ENCODE measurements around the gene SNRPF.
"Not testable (repeated sequence)": the region's sequence is repeated elsewhere in the genome, so short reads cannot be mapped to it uniquely, and the experiment has no call there.

Gene SNRPF

GRCh38 chr12:95858451-95859343 lies at the start of gene SNRPF:
TSS of gene SNRPF (plus strand) at chr12:95858952. CDS start at chr12:95859074, 122 bp downstream.
- TF ChIP-seq EZH2 (IDR thresholded peaks at IDR 0.05), result no peak
- TF ChIP-seq POLR2AphosphoS5 (IDR thresholded peaks at IDR 0.05; ENCODE audit: borderline replicate concordance, low read depth, low read length), result peak; percentile 97
- no peak for TF ChIP-seq FOXP2 (optimal IDR thresholded peaks at IDR 0.05; ENCODE audit: control extremely low read depth, extremely low read length, insufficient read depth)

GRCh38 chr12:95809000-95809680 lies 49.6 kb upstream of the SNRPF start:
- H3K27ac ChIP-seq, result no peak overlapping the region
- no peaks in the 10 kb centered on the region for H3K9me3 ChIP-seq (ENCODE audit: low read depth, low read length)
- TF ChIP-seq POLR2AphosphoS5 (IDR thresholded peaks at IDR 0.05; ENCODE audit: borderline replicate concordance, low read depth, low read length) (no peak), EZH2 (IDR thresholded peaks at IDR 0.05) (no peak), FOXP2 (optimal IDR thresholded peaks at IDR 0.05; ENCODE audit: control extremely low read depth, extremely low read length, insufficient read depth) (no peak)
- H3K36me3 ChIP-seq (ENCODE audit: insufficient read depth, low read length), result no peaks in the 10 kb centered on the region
- H3K9ac ChIP-seq (ENCODE audit: insufficient read length), result no peak overlapping the region
- DNase-seq (ENCODE audit: low read depth, low spot score), result no peak
- no peak overlapping the region for H3K4me3 ChIP-seq

More at GRCh38 chr12:95858451-95859343, at the start of gene SNRPF:
- Histone ChIP-seq H3K9me3 (ENCODE audit: low read depth, low read length) (peaks cover 9% of the 10 kb centered on the region), H3K4me3 (peak within 1 kb of the TSS; percentile 97), H3K9ac (ENCODE audit: insufficient read length) (peak within 1 kb of the TSS; percentile 95), H3K27ac (peak within 1 kb of the TSS; percentile 70), H3K36me3 (ENCODE audit: insufficient read depth, low read length) (peaks cover 37% of the 10 kb centered on the region)
- peak; percentile 88 for DNase-seq (ENCODE audit: low read depth, low spot score)

GRCh38 chr12:95810411-95810810 lies 48.3 kb upstream of the SNRPF start:
- Histone ChIP-seq H3K9me3 (ENCODE audit: low read depth, low read length) (no peaks in the 10 kb centered on the region), H3K9ac (ENCODE audit: insufficient read length) (no peak overlapping the region), H3K36me3 (ENCODE audit: insufficient read depth, low read length) (no peaks in the 10 kb centered on the region), H3K4me3 (no peak overlapping the region), H3K27ac (no peak overlapping the region)
- TF ChIP-seq POLR2AphosphoS5 (IDR thresholded peaks at IDR 0.05; ENCODE audit: borderline replicate concordance, low read depth, low read length) (no peak), EZH2 (IDR thresholded peaks at IDR 0.05) (no peak)
- no peak for DNase-seq (ENCODE audit: low read depth, low spot score)

GRCh38 chr12:95812155-95812554 lies 46.6 kb upstream of the SNRPF start:
- not testable (repeated sequence) for DNase-seq (ENCODE audit: low read depth, low spot score); H3K36me3 ChIP-seq (ENCODE audit: insufficient read depth, low read length); H3K9ac ChIP-seq (ENCODE audit: insufficient read length); H3K4me3 ChIP-seq; H3K9me3 ChIP-seq (ENCODE audit: low read depth, low read length); H3K27ac ChIP-seq

GRCh38 chr12:95815632-95816212 lies 43.0 kb upstream of the SNRPF start:
- DNase-seq (ENCODE audit: low read depth, low spot score), result no peak
- no peaks in the 10 kb centered on the region for H3K36me3 ChIP-seq (ENCODE audit: insufficient read depth, low read length)
- no peak overlapping the region for H3K9ac ChIP-seq (ENCODE audit: insufficient read length)

GRCh38 chr12:95820096-95820703 lies 38.6 kb upstream of the SNRPF start:
- Histone ChIP-seq H3K27ac (no peak overlapping the region), H3K4me3 (no peak overlapping the region), H3K36me3 (ENCODE audit: insufficient read depth, low read length) (no peaks in the 10 kb centered on the region), H3K9ac (ENCODE audit: insufficient read length) (no peak overlapping the region), H3K9me3 (ENCODE audit: low read depth, low read length) (no peaks in the 10 kb centered on the region)
- no peak for DNase-seq (ENCODE audit: low read depth, low spot score)
- TF ChIP-seq FOXP2 (optimal IDR thresholded peaks at IDR 0.05; ENCODE audit: control extremely low read depth, extremely low read length, insufficient read depth), result no peak

More at GRCh38 chr12:95815632-95816212, 43.0 kb upstream of the SNRPF start:
- TF ChIP-seq EZH2 (IDR thresholded peaks at IDR 0.05) (no peak), POLR2AphosphoS5 (IDR thresholded peaks at IDR 0.05; ENCODE audit: borderline replicate concordance, low read depth, low read length) (no peak), FOXP2 (optimal IDR thresholded peaks at IDR 0.05; ENCODE audit: control extremely low read depth, extremely low read length, insufficient read depth) (no peak)
- H3K4me3 ChIP-seq, result no peak overlapping the region
- H3K27ac ChIP-seq, result no peak overlapping the region
- H3K9me3 ChIP-seq (ENCODE audit: low read depth, low read length), result no peaks in the 10 kb centered on the region

- Histone ChIP-seq H3K9ac (ENCODE audit: insufficient read length) (no peak overlapping the region), H3K36me3 (ENCODE audit: insufficient read depth, low read length) (no peaks in the 10 kb centered on the region), H3K27ac (peak overlapping the region; percentile 80; the same call in 1 of the 2 replicates), H3K9me3 (ENCODE audit: low read depth, low read length) (no peaks in the 10 kb centered on the region), H3K4me3 (no peak overlapping the region)
- DNase-seq (ENCODE audit: low read depth, low spot score), result no peak
- no peak for TF ChIP-seq POLR2AphosphoS5 (IDR thresholded peaks at IDR 0.05; ENCODE audit: borderline replicate concordance, low read depth, low read length)
- TF ChIP-seq EZH2 (IDR thresholded peaks at IDR 0.05), result no peak
- TF ChIP-seq FOXP2 (optimal IDR thresholded peaks at IDR 0.05; ENCODE audit: control extremely low read depth, extremely low read length, insufficient read depth), result no peak
These were observed 29.4 kb upstream of the SNRPF start for GRCh38 chr12:95829395-95829794.
